HCT116 (cell line): ENCODE results near the gene MIPEP. TPM values are rescaled to one million over a fixed set of nuclear protein-coding genes. Genes with fewer than 3 reads are reported as not detected.

Experiments used
- ATAC-seq: fragments of 200-7000 bp; cut with Tn5 transposase; 2 replicates; pipeline ENCODE4 v1.9.1; 2020; ENCODE audit warnings: mild to moderate bottlenecking, moderate library complexity
- BruUV-seq: library from RNA; stranded (reverse); fragments of 400-500 nt; replicated peaks from 2 replicates; lab custom pipeline; 2021; lab: Mats Ljungman, UMichigan
- CTCF ChIA-PET: fragments of 300-600 bp; sonication (Branson Sonifier 250); formaldehyde crosslinking; loops from one replicate; lab custom pipeline; 2021; ENCODE audit warnings: antibody characterized with exemption; lab: Charles Lee
- POLR2A ChIA-PET: fragments of 300-600, 350-600 bp; sonication (Branson Sonifier 250); formaldehyde crosslinking; loops from one replicate; lab custom pipeline; 2021; ENCODE audit warnings: antibody characterized with exemption; lab: Charles Lee
- RAD21 ChIA-PET, 2 experiments: fragments of 300-600 bp; sonication (Branson Sonifier 250); formaldehyde crosslinking; loops; one replicate each; lab custom pipeline; 2023; ENCODE audit warnings: low total read pairs in 2 of 2; ENCODE audit not compliant: uncharacterized antibody in 2 of 2, unreplicated experiment in 2 of 2, low non-redundant PET in 1 of 2; lab: Charles Lee
- DNase-seq: peaks from one replicate; pipeline ENCODE4 v3.0.0-alpha.2; 2010; ENCODE audit warnings: low read depth, low spot score
- H2AFZ ChIP-seq: fragments of 200-600 bp; shearing (Covaris generic), sonication (generic); 2 replicates; pipeline ENCODE4 v1.6.1; 2017; ENCODE audit warnings: low read depth, mixed run types, mixed read lengths, antibody characterized with exemption, low read length; ENCODE audit not compliant: poor library complexity, severe bottlenecking
- H3K27ac ChIP-seq: 2 replicates; pipeline ENCODE4 v1.5.1; 2012; ENCODE audit warnings: low read depth, low read length
- H3K27me3 ChIP-seq: fragments of 200-600 bp; sonication (generic); 2 replicates; pipeline ENCODE4 v1.6.1; 2016; ENCODE audit warnings: mixed run types, low read length, mixed read lengths; ENCODE audit not compliant: insufficient read depth
- H3K36me3 ChIP-seq, 2 experiments: fragments of 200-500 bp in 1 of 2; fragments of 200-600 bp in 1 of 2; sonication (Bioruptor generic) in 1 of 2; sonication (generic) in 1 of 2; 2 replicates each; pipeline versions ENCODE4 v1.5.1 to v1.6.1; 2014 to 2016; ENCODE audit warnings: low read length in 2 of 2, inconsistent platforms in 1 of 2, mixed read lengths in 1 of 2, mixed run types in 1 of 2; ENCODE audit not compliant: insufficient read depth in 2 of 2, control insufficient read depth in 1 of 2
- H3K4me1 ChIP-seq, 2 experiments: fragments of 200-600 bp in 1 of 2; sonication (generic) in 1 of 2; 2 replicates each; pipeline versions ENCODE4 v1.5.1 to v1.6.1; 2012 to 2017; ENCODE audit warnings: low read length in 2 of 2, inconsistent platforms in 1 of 2, mild to moderate bottlenecking in 1 of 2, mixed read lengths in 1 of 2, mixed run types in 1 of 2, moderate library complexity in 1 of 2; ENCODE audit not compliant: insufficient read depth in 2 of 2, control insufficient read depth in 1 of 2
- H3K4me2 ChIP-seq: fragments of 200-600 bp; sonication (generic); 2 replicates; pipeline ENCODE4 v1.6.1; 2017; ENCODE audit warnings: mixed run types, low read length, mixed read lengths
- H3K4me3 ChIP-seq, 2 experiments: fragments of 200-600 bp in 1 of 2; sonication (generic) in 1 of 2; replicated peaks in 1 of 2; 2 replicates each; pipeline ENCODE4 v1.5.1; 2011 to 2016; ENCODE audit warnings: low read length in 2 of 2, control low read depth in 1 of 2, low read depth in 1 of 2, mild to moderate bottlenecking in 1 of 2, mixed read lengths in 1 of 2, mixed run types in 1 of 2
- H3K79me2 ChIP-seq: fragments of 200-600 bp; sonication (generic); 2 replicates; pipeline ENCODE4 v1.6.1; 2017; ENCODE audit warnings: mild to moderate bottlenecking, mixed run types, low read length, moderate library complexity, mixed read lengths; ENCODE audit not compliant: insufficient read depth
- H3K9ac ChIP-seq: fragments of 200-600 bp; sonication (generic); 2 replicates; pipeline ENCODE4 v1.6.1; 2016; ENCODE audit warnings: low read length, mixed read lengths
- H3K9me2 ChIP-seq: fragments of 200-600 bp; sonication (generic), shearing (Covaris generic); 2 replicates; pipeline ENCODE4 v1.6.1; 2017; ENCODE audit warnings: mixed run types, mild to moderate bottlenecking, moderate library complexity; ENCODE audit not compliant: insufficient read depth
- H3K9me3 ChIP-seq, 2 experiments: fragments of 200-500 bp in 1 of 2; fragments of 200-600 bp in 1 of 2; sonication (Bioruptor generic) in 1 of 2; sonication (generic) in 1 of 2; 2 replicates each; pipeline ENCODE4 v1.6.1; 2014 to 2017; ENCODE audit warnings: low read length in 2 of 2, mixed read lengths in 2 of 2, inconsistent platforms in 1 of 2, low read depth in 1 of 2, mild to moderate bottlenecking in 1 of 2, mixed run types in 1 of 2, moderate library complexity in 1 of 2; ENCODE audit not compliant: control insufficient read depth in 1 of 2, insufficient read depth in 1 of 2
- H4K20me1 ChIP-seq: fragments of 200-600 bp; sonication (generic), shearing (Covaris generic); 2 replicates; pipeline ENCODE4 v1.6.1; 2017; ENCODE audit warnings: mixed run types, mild to moderate bottlenecking, moderate library complexity; ENCODE audit not compliant: insufficient read depth
- CBX3 ChIP-seq: IDR thresholded peaks from 2 replicates; pipeline ENCODE4 v1.6.1; 2012; ENCODE audit warnings: low read depth
- CEBPB ChIP-seq: IDR thresholded peaks from 2 replicates; pipeline ENCODE4 v1.6.1; 2012; ENCODE audit warnings: low read depth
- EZH2phosphoT487 ChIP-seq: fragments of 200-600 bp; IDR thresholded peaks from 2 replicates; pipeline ENCODE4 v1.6.1; 2018; ENCODE audit warnings: antibody characterized with exemption, borderline replicate concordance
- FOSL1 ChIP-seq: IDR thresholded peaks from 2 replicates; pipeline ENCODE4 v1.6.1; 2012; ENCODE audit warnings: low read depth
- POLR2AphosphoS5 ChIP-seq: IDR thresholded peaks from 2 replicates; pipeline ENCODE4 v1.6.1; 2011; ENCODE audit warnings: mild to moderate bottlenecking, low read depth, low read length, moderate library complexity
- ZNF274 ChIP-seq: fragments of 200-500 bp; sonication (Bioruptor generic); IDR thresholded peaks from 2 replicates; pipeline ENCODE4 v1.6.1; 2014; ENCODE audit warnings: mild to moderate bottlenecking, low read depth, low read length, inconsistent platforms
- intact Hi-C: fragments of 100-400 bp; cut with micrococcal nuclease; formaldehyde crosslinking; loops from 2 replicates; pipeline ENCODE4 v1.10.0; 2022
- total RNA-seq: library from RNA; stranded (reverse); gene quantifications from one replicate; pipeline ENCODE4 v1.2.1, GENCODE V29; 2021; ENCODE audit not compliant: unreplicated experiment
- TF ChIP-seq, protein P1 (sequence below), 3 experiments: fragments of 200-600 bp in 1 of 3; sonication (generic) in 1 of 3; IDR thresholded peaks in 2 of 3; conservative IDR thresholded peaks in 1 of 3; 2 replicates each; pipeline ENCODE4 v1.5.1; 2012 to 2017; ENCODE audit warnings: low read depth in 2 of 3, low read length in 2 of 3, antibody characterized with exemption in 1 of 3, borderline replicate concordance in 1 of 3, control low read depth in 1 of 3, mild to moderate bottlenecking in 1 of 3, mixed read lengths in 1 of 3, mixed run types in 1 of 3, moderate library complexity in 1 of 3; ENCODE audit not compliant: insufficient read depth in 1 of 3

The MIPEP gene
- total RNA-seq, 1 experiment from 2014 or later, result 33.3 TPM

- H3K79me2 ChIP-seq, result no peaks in the 10 kb centered on the region
- DNase-seq (no peak), ATAC-seq (no peak)
- H4K20me1 ChIP-seq, result no peaks in the 10 kb centered on the region
- no peaks in the 10 kb centered on the region for H3K9me3 ChIP-seq
- no peak overlapping the region for H3K4me3 ChIP-seq
- no peak overlapping the region for H2AFZ ChIP-seq
- RAD21 ChIA-PET, result no interaction called here
- H3K27ac ChIP-seq, result no peak overlapping the region
- POLR2A ChIA-PET, result no interaction called here
- intact Hi-C loops, result no loop called here
- TF ChIP-seq CEBPB (no peak), ZNF274 (no peak), FOSL1 (no peak), EZH2phosphoT487 (no peak), CBX3 (no peak), POLR2AphosphoS5 (no peak)
- TF ChIP-seq, protein P1, sequence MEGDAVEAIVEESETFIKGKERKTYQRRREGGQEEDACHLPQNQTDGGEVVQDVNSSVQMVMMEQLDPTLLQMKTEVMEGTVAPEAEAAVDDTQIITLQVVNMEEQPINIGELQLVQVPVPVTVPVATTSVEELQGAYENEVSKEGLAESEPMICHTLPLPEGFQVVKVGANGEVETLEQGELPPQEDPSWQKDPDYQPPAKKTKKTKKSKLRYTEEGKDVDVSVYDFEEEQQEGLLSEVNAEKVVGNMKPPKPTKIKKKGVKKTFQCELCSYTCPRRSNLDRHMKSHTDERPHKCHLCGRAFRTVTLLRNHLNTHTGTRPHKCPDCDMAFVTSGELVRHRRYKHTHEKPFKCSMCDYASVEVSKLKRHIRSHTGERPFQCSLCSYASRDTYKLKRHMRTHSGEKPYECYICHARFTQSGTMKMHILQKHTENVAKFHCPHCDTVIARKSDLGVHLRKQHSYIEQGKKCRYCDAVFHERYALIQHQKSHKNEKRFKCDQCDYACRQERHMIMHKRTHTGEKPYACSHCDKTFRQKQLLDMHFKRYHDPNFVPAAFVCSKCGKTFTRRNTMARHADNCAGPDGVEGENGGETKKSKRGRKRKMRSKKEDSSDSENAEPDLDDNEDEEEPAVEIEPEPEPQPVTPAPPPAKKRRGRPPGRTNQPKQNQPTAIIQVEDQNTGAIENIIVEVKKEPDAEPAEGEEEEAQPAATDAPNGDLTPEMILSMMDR (IDR thresholded peaks at IDR 0.05 in 2 of 3, conservative IDR thresholded peaks at IDR 0.05 in 1 of 3; ENCODE audit: borderline replicate concordance in 1 of 3, insufficient read depth in 1 of 3, low read depth in 2 of 3, low read length in 2 of 3), result no peak
- H3K36me3 ChIP-seq, result no peaks in the 10 kb centered on the region
- no peaks in the 10 kb centered on the region for H3K4me1 ChIP-seq
- H3K9me2 ChIP-seq, result no peaks in the 10 kb centered on the region
- no peak overlapping the region for H3K9ac ChIP-seq
- 0 out of 2 replicates have a peak, but pooled peaks cover 3% of the 10 kb centered on the region for H3K27me3 ChIP-seq
- CTCF ChIA-PET, result no interaction called here
- H3K4me2 ChIP-seq, result no peak overlapping the region
- BruUV-seq, result no TSS peak
Measured at GRCh38 chr13:23680845-23681669, 208.1 kb downstream of the MIPEP start.

Other genes starting within 250 kb of the MIPEP start
- not detected for gene C1QTNF9B, start 8.1 kb upstream of the MIPEP start, total RNA-seq